Measurements from ENCODE around the gene FARS2. TPM values are rescaled to one million over a fixed set of nuclear protein-coding genes. Genes with fewer than 3 reads are reported as not detected.

FARS2 gene
- total RNA-seq, 1 experiment from 2014 or later, result 17.8 TPM

DNA sequence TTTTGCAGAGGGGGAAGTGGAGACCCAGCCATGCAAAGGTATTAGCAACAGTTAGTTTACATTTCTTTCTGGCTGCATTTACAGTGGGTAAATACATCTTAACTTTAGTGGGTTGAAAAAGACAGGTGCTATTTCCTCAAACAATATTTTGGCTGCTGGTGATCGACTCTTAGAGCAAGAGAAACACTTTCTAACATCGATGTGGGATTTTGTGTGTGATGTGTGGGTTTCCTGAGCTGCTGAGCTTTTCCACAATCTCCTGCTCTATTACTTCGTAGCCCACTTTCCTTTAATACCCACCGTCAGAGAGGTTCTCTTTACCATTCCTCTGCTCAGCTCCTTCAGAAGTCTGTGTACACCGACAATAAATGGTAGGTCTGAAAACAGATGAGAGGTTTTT, 406.4 kb downstream of the FARS2 start:
- TF ChIP-seq EZH2 (IDR thresholded peaks at IDR 0.05; ENCODE audit: borderline replicate concordance, low read depth, low read length, poor library complexity, severe bottlenecking), result no peak
- TF ChIP-seq, protein P1, sequence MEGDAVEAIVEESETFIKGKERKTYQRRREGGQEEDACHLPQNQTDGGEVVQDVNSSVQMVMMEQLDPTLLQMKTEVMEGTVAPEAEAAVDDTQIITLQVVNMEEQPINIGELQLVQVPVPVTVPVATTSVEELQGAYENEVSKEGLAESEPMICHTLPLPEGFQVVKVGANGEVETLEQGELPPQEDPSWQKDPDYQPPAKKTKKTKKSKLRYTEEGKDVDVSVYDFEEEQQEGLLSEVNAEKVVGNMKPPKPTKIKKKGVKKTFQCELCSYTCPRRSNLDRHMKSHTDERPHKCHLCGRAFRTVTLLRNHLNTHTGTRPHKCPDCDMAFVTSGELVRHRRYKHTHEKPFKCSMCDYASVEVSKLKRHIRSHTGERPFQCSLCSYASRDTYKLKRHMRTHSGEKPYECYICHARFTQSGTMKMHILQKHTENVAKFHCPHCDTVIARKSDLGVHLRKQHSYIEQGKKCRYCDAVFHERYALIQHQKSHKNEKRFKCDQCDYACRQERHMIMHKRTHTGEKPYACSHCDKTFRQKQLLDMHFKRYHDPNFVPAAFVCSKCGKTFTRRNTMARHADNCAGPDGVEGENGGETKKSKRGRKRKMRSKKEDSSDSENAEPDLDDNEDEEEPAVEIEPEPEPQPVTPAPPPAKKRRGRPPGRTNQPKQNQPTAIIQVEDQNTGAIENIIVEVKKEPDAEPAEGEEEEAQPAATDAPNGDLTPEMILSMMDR (conservative IDR thresholded peaks at IDR 0.05; ENCODE audit: low read depth, low read length), result no peak
- DNase-seq (ENCODE audit: low spot score), result no peak
- intact Hi-C loops (cut with micrococcal nuclease; ENCODE audit: unreplicated experiment), result no loop called here
- BruUV-seq (replicated peaks), result no TSS peak
- H3K36me3 ChIP-seq (ENCODE audit: insufficient read depth, low read length, poor library complexity, severe bottlenecking), result no peaks in the 10 kb centered on the region
- H3K4me1 ChIP-seq (ENCODE audit: insufficient read depth, low read length, poor library complexity, severe bottlenecking), result peaks cover 34% of the 10 kb centered on the region
- H3K27me3 ChIP-seq (replicated peaks; ENCODE audit: insufficient read depth, low read depth, low read length, poor library complexity), result no peaks in the 10 kb centered on the region
- ChIA-PET CTCF (no interaction called here), POLR2A (ENCODE audit: low non-redundant PET) (no interaction called here)
- H3K27ac ChIP-seq (ENCODE audit: low read depth, low read length, poor library complexity, severe bottlenecking), result no peak overlapping the region
- no peak overlapping the region for H3K4me3 ChIP-seq (ENCODE audit: low read depth, low read length, poor library complexity, severe bottlenecking)
- no peaks in the 10 kb centered on the region for H3K9me3 ChIP-seq (ENCODE audit: low read depth, low read length, poor library complexity, severe bottlenecking)

DNA sequence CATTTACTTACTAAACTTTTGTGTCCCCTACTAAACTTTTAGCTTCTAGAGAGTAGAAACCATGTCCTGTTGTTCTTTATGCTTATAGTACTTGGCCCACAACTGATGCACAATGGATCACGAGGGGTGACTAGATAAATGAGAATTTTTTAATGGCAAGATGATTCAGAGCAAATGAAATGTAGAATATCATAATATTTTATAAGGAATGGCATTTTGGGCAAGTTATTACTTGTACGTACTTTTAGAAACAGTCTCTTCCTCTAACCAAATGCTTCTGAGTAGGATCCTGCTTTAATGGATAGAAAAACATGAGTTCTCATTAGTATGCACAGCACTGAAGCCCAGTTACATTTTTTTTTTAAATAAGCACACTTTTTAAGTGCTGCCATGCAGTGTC, 409.1 kb downstream of the FARS2 start:
- ChIA-PET POLR2A (ENCODE audit: low non-redundant PET) (no interaction called here), CTCF (interaction anchor here (0.6 to 2.0 kb wide), 2 partner anchors 166 to 199 kb away, joined by 7 to 15 read pairs; no protein-coding TSS in a partner anchor)
- H3K4me1 ChIP-seq (ENCODE audit: insufficient read depth, low read length, poor library complexity, severe bottlenecking), result peaks cover 61% of the 10 kb centered on the region
- H3K27ac ChIP-seq (ENCODE audit: low read depth, low read length, poor library complexity, severe bottlenecking), result peak overlapping the region; percentile 93
- DNase-seq (ENCODE audit: low spot score), result no peak
- no peaks in the 10 kb centered on the region for H3K36me3 ChIP-seq (ENCODE audit: insufficient read depth, low read length, poor library complexity, severe bottlenecking)
- no peaks in the 10 kb centered on the region for H3K9me3 ChIP-seq (ENCODE audit: low read depth, low read length, poor library complexity, severe bottlenecking)
- TF ChIP-seq EZH2 (IDR thresholded peaks at IDR 0.05; ENCODE audit: borderline replicate concordance, low read depth, low read length, poor library complexity, severe bottlenecking), result no peak
- TF ChIP-seq, protein P1 (conservative IDR thresholded peaks at IDR 0.05; ENCODE audit: low read depth, low read length), result no peak
- intact Hi-C loops (cut with micrococcal nuclease; ENCODE audit: unreplicated experiment), result loop anchor here (2.0 kb wide), 1 partner anchor 200 kb away; no protein-coding TSS in a partner anchor
- no TSS peak for BruUV-seq (replicated peaks)
- no peak overlapping the region for H3K4me3 ChIP-seq (ENCODE audit: low read depth, low read length, poor library complexity, severe bottlenecking)
- H3K27me3 ChIP-seq (replicated peaks; ENCODE audit: insufficient read depth, low read depth, low read length, poor library complexity), result no peaks in the 10 kb centered on the region

DNA sequence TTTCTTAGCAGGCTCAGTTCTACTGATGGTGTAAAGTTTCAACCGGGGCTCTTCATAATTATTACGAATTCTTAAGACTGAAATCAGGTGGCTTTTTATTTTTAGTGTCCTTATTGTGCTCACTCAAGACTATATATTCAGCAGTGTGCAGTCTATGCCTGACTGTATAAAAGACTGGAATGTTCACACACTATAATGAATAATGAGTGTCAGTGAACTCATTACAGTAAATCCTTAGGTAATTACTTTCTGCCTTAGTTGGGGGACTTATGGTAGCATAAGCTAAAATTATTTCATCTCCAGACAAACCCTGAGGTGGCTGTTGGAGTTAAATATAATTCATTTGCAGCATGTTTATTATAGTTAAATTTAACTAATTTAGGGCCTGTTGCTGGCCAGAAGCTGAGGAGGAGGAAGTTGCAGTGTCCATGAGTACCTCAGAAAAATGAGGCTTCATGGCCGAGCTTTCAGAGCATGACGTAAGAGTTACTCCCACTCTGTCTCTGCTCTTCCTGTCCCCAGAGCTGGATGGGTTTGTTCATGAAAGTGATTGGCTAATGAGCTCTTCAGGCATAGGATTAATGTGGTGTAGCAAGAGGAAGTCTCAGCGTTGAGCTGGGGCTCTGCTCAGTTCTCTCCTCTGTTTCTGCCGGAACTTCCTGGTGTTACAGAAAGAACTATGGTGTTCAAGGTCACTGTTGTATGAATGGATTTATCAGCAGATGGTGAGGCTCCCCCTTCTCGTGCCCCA, 409.7 kb downstream of the FARS2 start:
- DNase-seq (ENCODE audit: low spot score), result peak; percentile 96
- CTCF ChIA-PET, result interaction anchor here (0.6 to 2.0 kb wide), 2 partner anchors 167 to 200 kb away, joined by 7 to 15 read pairs; no protein-coding TSS in a partner anchor

More for the DNA sequence above, 409.7 kb downstream of the FARS2 start:
- Histone ChIP-seq H3K9me3 (ENCODE audit: low read depth, low read length, poor library complexity, severe bottlenecking) (no peaks in the 10 kb centered on the region), H3K36me3 (ENCODE audit: insufficient read depth, low read length, poor library complexity, severe bottlenecking) (no peaks in the 10 kb centered on the region), H3K4me1 (ENCODE audit: insufficient read depth, low read length, poor library complexity, severe bottlenecking) (peaks cover 66% of the 10 kb centered on the region), H3K4me3 (ENCODE audit: low read depth, low read length, poor library complexity, severe bottlenecking) (peak overlapping the region; percentile 15), H3K27me3 (replicated peaks; ENCODE audit: insufficient read depth, low read depth, low read length, poor library complexity) (no peaks in the 10 kb centered on the region), H3K27ac (ENCODE audit: low read depth, low read length, poor library complexity, severe bottlenecking) (peak overlapping the region; percentile 93)
- TF ChIP-seq EZH2 (IDR thresholded peaks at IDR 0.05; ENCODE audit: borderline replicate concordance, low read depth, low read length, poor library complexity, severe bottlenecking), result no peak
- TF ChIP-seq, protein P1 (conservative IDR thresholded peaks at IDR 0.05; ENCODE audit: low read depth, low read length), result no peak
- intact Hi-C loops (cut with micrococcal nuclease; ENCODE audit: unreplicated experiment), result loop anchor here (2.0 kb wide), 1 partner anchor 200 kb away; no protein-coding TSS in a partner anchor
- POLR2A ChIA-PET (ENCODE audit: low non-redundant PET), result interaction anchor here (0.5 kb wide), 1 partner anchor 411 kb away, joined by 3 read pairs; no protein-coding TSS in a partner anchor
- BruUV-seq (replicated peaks), result TSS peak; percentile 98

Measured in A673 (cell line).